Bronchial epithelial cell (primary cell): ENCODE data around the gene AK8. TPM values are rescaled to one million over a fixed set of nuclear protein-coding genes. Genes with fewer than 3 reads are reported as not detected.

ENCODE experiments used
- DNase-seq: peaks from one replicate; pipeline ENCODE4 v3.0.0-alpha.2; 2010; ENCODE audit warnings: low read depth
- FAIRE-seq: peaks from 2 replicates; lab custom pipeline; 2011; peaks lifted over from hg19 to GRCh38; lab: Jason Lieb, UNC
- H3K27me3 ChIP-seq: 2 replicates; pipeline ENCODE4 v1.5.1; 2011; ENCODE audit warnings: low read length; ENCODE audit not compliant: control insufficient read depth, insufficient read depth
- H3K36me3 ChIP-seq: 2 replicates; pipeline ENCODE4 v1.5.1; 2011; ENCODE audit warnings: low read length; ENCODE audit not compliant: control insufficient read depth, insufficient read depth
- H3K4me3 ChIP-seq: 2 replicates; pipeline ENCODE4 v1.5.1; 2011; ENCODE audit warnings: mild to moderate bottlenecking, low read depth, low read length, control low read depth
- total RNA-seq: library from RNA; depleted of rRNA; stranded (reverse); fragments of >200 nt; gene quantifications from 2 replicates; pipeline ENCODE4 v1.2.1, GENCODE V29; 2014
- TF ChIP-seq, protein P1 (sequence below): IDR thresholded peaks from 2 replicates; pipeline ENCODE4 v1.5.1; 2011; ENCODE audit warnings: mild to moderate bottlenecking, moderate library complexity, low read length, control low read depth, inconsistent platforms; ENCODE audit not compliant: insufficient read depth, severe bottlenecking

AK8 gene
- total RNA-seq, 1 donor from 2014 or later: not detected

DNA sequence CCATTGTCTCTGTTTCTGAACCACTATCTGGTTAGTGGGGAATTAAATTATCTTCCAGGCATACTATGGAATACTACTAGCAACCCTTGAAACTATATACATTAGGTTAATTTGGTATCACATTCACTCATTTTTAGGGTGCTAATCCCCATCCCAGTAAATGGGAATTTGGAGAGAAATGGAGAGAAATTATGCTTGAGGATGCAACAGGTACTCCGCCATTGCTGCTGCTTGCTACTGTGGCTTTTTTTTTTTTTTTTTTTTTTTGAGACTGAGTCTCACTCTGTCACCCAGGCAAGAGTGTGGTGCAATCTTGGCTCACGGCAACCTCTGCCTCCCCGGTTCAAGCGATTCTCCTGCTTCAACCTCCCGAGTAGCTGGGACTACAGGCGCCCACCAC, 66.1 kb downstream of the AK8 start:
- Histone ChIP-seq H3K36me3 (no peaks in the 10 kb centered on the region), H3K27me3 (no peaks in the 10 kb centered on the region), H3K4me3 (no peak overlapping the region)
- TF ChIP-seq, protein P1, sequence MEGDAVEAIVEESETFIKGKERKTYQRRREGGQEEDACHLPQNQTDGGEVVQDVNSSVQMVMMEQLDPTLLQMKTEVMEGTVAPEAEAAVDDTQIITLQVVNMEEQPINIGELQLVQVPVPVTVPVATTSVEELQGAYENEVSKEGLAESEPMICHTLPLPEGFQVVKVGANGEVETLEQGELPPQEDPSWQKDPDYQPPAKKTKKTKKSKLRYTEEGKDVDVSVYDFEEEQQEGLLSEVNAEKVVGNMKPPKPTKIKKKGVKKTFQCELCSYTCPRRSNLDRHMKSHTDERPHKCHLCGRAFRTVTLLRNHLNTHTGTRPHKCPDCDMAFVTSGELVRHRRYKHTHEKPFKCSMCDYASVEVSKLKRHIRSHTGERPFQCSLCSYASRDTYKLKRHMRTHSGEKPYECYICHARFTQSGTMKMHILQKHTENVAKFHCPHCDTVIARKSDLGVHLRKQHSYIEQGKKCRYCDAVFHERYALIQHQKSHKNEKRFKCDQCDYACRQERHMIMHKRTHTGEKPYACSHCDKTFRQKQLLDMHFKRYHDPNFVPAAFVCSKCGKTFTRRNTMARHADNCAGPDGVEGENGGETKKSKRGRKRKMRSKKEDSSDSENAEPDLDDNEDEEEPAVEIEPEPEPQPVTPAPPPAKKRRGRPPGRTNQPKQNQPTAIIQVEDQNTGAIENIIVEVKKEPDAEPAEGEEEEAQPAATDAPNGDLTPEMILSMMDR: no peak
- no peak for DNase-seq
- no peak for FAIRE-seq

DNA sequence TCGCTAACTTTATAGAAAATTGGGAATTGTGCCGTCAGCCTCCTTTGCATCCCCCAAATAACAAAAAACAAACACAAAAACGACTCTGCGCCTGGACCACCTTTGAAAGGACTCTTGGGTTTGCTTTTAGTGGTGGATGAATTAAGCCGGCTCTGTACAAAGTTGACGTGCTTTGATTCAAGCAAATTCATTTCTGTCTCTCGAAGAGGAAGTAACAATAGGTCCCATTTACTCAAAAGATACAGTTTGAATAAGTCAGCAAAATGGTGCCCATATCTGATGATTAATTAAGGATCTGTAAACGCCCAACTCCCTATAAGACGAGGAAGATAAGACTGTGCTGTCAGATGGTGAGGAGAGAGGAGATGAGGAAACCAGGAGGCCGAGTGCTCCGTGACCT, 67.8 kb downstream of the AK8 start:
- no peak overlapping the region for H3K4me3 ChIP-seq
- H3K36me3 ChIP-seq: no peaks in the 10 kb centered on the region
- TF ChIP-seq, protein P1: no peak
- DNase-seq (no peak), FAIRE-seq (no peak)
- no peaks in the 10 kb centered on the region for H3K27me3 ChIP-seq

DNA sequence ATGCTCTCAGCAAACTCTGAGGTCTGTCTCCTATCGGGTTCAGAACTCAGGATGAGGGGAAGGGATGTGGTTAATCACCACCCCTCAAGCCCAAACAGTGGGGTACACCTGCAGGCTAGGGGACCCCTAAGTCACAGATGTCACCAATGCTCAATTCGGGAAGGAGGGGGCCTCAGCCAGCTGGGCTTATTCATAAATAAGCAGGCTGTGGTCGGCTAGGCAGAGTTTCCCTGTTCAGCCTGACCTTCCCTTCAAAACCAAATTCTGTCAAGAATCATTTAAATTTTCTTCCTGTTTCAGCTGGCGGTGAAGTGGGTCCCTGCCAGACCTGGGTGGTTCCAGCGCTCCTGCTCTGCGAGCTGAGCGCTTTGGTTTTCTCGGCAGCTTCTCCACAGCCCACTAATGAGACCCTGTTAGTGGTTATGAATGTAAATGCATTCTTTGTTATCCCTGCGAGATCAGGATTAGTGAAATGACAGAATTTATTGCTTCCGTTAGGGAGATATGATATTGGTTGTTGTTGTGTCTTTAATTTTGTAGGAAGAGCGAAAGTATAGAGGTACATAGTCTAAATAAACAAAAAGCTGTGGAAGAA, 68.3 kb downstream of the AK8 start:
- no peak overlapping the region for H3K4me3 ChIP-seq
- TF ChIP-seq, protein P1: no peak
- H3K36me3 ChIP-seq: no peaks in the 10 kb centered on the region
- FAIRE-seq (no peak), DNase-seq (no peak)
- no peaks in the 10 kb centered on the region for H3K27me3 ChIP-seq

DNA sequence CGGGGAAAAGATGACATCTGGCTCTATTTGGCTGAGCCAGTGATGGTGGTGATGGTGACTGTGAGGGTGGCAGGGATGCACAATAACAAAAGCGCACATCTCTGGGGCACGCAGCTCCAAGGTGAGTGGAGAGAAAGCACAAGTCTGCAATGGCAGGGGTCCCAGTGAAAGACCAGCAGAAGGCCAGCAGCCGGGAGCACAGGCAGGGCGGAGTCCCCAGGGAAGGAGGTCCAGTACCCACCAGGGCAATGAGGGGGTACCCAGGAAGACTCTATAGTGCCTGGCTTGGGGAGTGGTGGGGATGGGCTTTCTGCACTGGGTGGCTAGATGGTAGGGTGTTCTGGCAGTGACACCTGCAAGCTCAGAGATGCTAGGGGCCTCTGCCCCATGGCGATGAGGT, 69.4 kb downstream of the AK8 start:
- no peak for DNase-seq
- TF ChIP-seq, protein P1: no peak
- FAIRE-seq: no peak
- no peak overlapping the region for H3K4me3 ChIP-seq
- no peaks in the 10 kb centered on the region for H3K36me3 ChIP-seq
- no peaks in the 10 kb centered on the region for H3K27me3 ChIP-seq

DNA sequence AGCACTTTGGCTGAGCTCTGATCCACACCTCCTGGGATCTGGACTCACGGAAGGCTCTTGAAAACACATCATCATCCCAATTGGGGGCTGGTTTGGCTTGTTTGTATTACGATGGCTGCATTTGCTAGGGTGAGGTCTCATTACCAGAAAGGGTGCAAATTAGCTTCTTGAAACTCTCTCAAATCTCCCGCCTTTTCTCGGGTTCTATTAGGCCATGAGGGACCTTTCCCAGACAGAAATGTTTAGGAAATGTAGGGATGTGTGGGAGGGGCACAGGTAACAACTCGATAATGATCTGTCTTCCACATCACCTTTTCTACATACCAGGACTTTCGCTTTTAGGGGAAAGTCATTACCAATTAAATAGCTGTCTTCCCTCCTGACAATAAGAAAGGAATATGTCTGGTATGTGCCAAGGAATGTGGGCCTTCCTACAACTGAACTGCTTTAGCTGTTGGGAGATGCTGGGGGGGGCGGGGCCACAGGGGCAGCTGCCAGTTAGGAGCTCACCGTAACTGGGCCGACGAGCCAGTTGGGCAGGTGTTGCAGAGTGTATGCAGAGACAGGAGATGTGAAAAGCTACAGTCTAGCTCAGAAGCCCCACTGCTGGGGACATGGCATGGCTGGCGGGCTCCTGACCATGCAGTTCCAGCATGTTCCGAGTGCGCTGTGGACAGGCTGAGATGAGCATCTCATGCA, 71.2 kb downstream of the AK8 start:
- FAIRE-seq (no peak), DNase-seq (no peak)
- no peak overlapping the region for H3K4me3 ChIP-seq
- TF ChIP-seq, protein P1: no peak
- H3K27me3 ChIP-seq: no peaks in the 10 kb centered on the region
- H3K36me3 ChIP-seq: no peaks in the 10 kb centered on the region
